ENCODE measurements around the gene ABCD2. TPM values are rescaled to one million over a fixed set of nuclear protein-coding genes. Genes with fewer than 3 reads are reported as not detected.

ABCD2 gene

GRCh38 chr12:39505023-39505422 lies 114.6 kb downstream of the ABCD2 start:
- no peak overlapping the region for H2AK5ac ChIP-seq (ENCODE audit: low read length, severe bottlenecking)
- no peak for DNase-seq
- H3K14ac ChIP-seq (ENCODE audit: low read length in 2 of 2): no peak overlapping the region
- no peak overlapping the region for H4K91ac ChIP-seq (ENCODE audit: low read length)
- no peak overlapping the region for H4K8ac ChIP-seq (ENCODE audit: low read length)
- peaks cover 1% of the 10 kb centered on the region for H3K4me1 ChIP-seq (ENCODE audit: control insufficient read depth, insufficient read depth, low read depth, low read length)
- no peak overlapping the region for H3K4me3 ChIP-seq (ENCODE audit: insufficient read depth in 1 of 2, low read depth in 1 of 2, low read length in 2 of 2)
- no peak overlapping the region for H3K18ac ChIP-seq (ENCODE audit: low read depth in 1 of 2, low read length in 2 of 2)
- WGBS: no CpG with 5 or more reads among the region's 2 CpGs
- no peaks in the 10 kb centered on the region for H3K27me3 ChIP-seq (ENCODE audit: control insufficient read depth in 1 of 2, insufficient read depth in 1 of 2, low read length in 2 of 2)
- no peak overlapping the region for H2BK12ac ChIP-seq (ENCODE audit: low read length in 2 of 2)
- no peak overlapping the region for H2AFZ ChIP-seq (ENCODE audit: low read depth, low read length)
- H2BK5ac ChIP-seq (ENCODE audit: low read depth, low read length, poor library complexity, severe bottlenecking): no peak overlapping the region
- no peaks in the 10 kb centered on the region for H3K36me3 ChIP-seq (ENCODE audit: control insufficient read depth in 1 of 2, insufficient read depth in 2 of 2, low read depth in 1 of 2, low read length in 2 of 2)
- H3K9me3 ChIP-seq (ENCODE audit: control insufficient read depth, low read length): no peaks in the 10 kb centered on the region
- H3K4me2 ChIP-seq (ENCODE audit: low read length, poor library complexity, severe bottlenecking): no peak overlapping the region
- no peak overlapping the region for H2BK120ac ChIP-seq (ENCODE audit: low read depth, low read length)
- H3K27ac ChIP-seq (ENCODE audit: low read length, poor library complexity, severe bottlenecking): no peak overlapping the region
- H3K23ac ChIP-seq (ENCODE audit: low read length in 2 of 2): no peak overlapping the region
- no peak overlapping the region for H3K9ac ChIP-seq (ENCODE audit: low read length)
- no peaks in the 10 kb centered on the region for H3K79me1 ChIP-seq (replicated peaks; ENCODE audit: low read length, poor library complexity, severe bottlenecking)
- H2BK15ac ChIP-seq (ENCODE audit: low read depth, poor library complexity, severe bottlenecking): no peak overlapping the region
- no peak overlapping the region for H3K4ac ChIP-seq (ENCODE audit: low read depth in 1 of 2, low read length in 2 of 2)

DNA sequence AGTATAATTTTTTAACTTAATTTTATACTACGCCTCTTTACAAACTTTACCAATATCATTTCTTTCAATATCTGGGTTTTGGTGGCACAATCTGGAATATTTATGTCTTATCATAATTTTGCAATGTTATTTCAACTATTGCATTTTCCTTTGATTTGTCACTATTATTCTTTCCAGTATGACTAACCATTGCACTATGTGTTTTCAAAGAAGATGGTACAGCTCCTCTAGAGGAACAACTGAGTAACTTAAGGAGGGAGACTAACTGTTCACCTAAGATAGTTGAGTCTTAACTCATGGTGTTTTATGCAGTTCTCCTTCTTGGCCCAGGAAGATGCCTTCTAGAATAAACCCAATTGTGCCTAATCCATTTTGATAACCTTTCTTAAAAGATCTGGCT lies 116.2 kb downstream of the ABCD2 start:
- H3K27me3 ChIP-seq (ENCODE audit: control insufficient read depth in 1 of 2, insufficient read depth in 1 of 2, low read length in 2 of 2): no peaks in the 10 kb centered on the region
- H2BK120ac ChIP-seq (ENCODE audit: low read depth, low read length): no peak overlapping the region
- H3K9me3 ChIP-seq (ENCODE audit: control insufficient read depth, low read length): no peaks in the 10 kb centered on the region
- H4K8ac ChIP-seq (ENCODE audit: low read length): no peak overlapping the region
- no peak overlapping the region for H3K4ac ChIP-seq (ENCODE audit: low read depth in 1 of 2, low read length in 2 of 2)
- H3K9ac ChIP-seq (ENCODE audit: low read length): no peak overlapping the region
- H3K4me2 ChIP-seq (ENCODE audit: low read length, poor library complexity, severe bottlenecking): no peak overlapping the region
- H3K79me1 ChIP-seq (replicated peaks; ENCODE audit: low read length, poor library complexity, severe bottlenecking): no peaks in the 10 kb centered on the region
- no peak overlapping the region for H3K4me3 ChIP-seq (ENCODE audit: insufficient read depth in 1 of 2, low read depth in 1 of 2, low read length in 2 of 2)
- H3K27ac ChIP-seq (ENCODE audit: low read length, poor library complexity, severe bottlenecking): no peak overlapping the region
- no peak overlapping the region for H2AFZ ChIP-seq (ENCODE audit: low read depth, low read length)
- no peak overlapping the region for H3K23ac ChIP-seq (ENCODE audit: low read length in 2 of 2)
- no CpG with 5 or more reads among the region's 1 CpG for WGBS
- H3K4me1 ChIP-seq (ENCODE audit: control insufficient read depth, insufficient read depth, low read depth, low read length): peaks cover 1% of the 10 kb centered on the region
- H3K14ac ChIP-seq (ENCODE audit: low read length in 2 of 2): no peak overlapping the region
- no peak overlapping the region for H4K91ac ChIP-seq (ENCODE audit: low read length)
- no peak overlapping the region for H2BK15ac ChIP-seq (ENCODE audit: low read depth, poor library complexity, severe bottlenecking)
- H3K36me3 ChIP-seq (ENCODE audit: control insufficient read depth in 1 of 2, insufficient read depth in 2 of 2, low read depth in 1 of 2, low read length in 2 of 2): no peaks in the 10 kb centered on the region
- no peak overlapping the region for H3K18ac ChIP-seq (ENCODE audit: low read depth in 1 of 2, low read length in 2 of 2)
- no peak for DNase-seq
- no peak overlapping the region for H2AK5ac ChIP-seq (ENCODE audit: low read length, severe bottlenecking)
- no peak overlapping the region for H2BK5ac ChIP-seq (ENCODE audit: low read depth, low read length, poor library complexity, severe bottlenecking)
- no peak overlapping the region for H2BK12ac ChIP-seq (ENCODE audit: low read length in 2 of 2)

DNA sequence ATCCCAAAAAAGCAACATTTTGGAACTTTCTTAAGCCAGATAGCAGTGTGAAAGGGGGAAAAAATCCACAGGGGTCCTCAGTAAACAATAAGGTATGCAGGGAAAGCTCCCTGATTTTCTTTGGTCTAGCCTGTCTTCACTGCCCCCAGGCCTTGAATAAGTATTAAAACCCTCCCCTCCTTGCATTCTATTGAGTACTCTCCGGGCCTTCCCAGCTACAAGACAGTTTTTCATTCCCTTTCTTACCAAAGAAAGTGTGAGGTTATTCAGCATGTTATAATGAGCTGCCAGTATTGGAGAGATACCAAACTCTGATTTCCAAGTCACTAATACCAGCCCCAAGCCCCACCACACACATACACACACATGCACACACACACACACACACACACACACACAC lies 116.9 kb downstream of the ABCD2 start:
- DNase-seq: no peak

More for the DNA sequence above, 116.9 kb downstream of the ABCD2 start:
- Histone ChIP-seq H2BK120ac (ENCODE audit: low read depth, low read length) (no peak overlapping the region), H3K4ac (ENCODE audit: low read depth in 1 of 2, low read length in 2 of 2) (no peak overlapping the region), H3K23ac (ENCODE audit: low read length in 2 of 2) (no peak overlapping the region), H3K9ac (ENCODE audit: low read length) (no peak overlapping the region), H2BK12ac (ENCODE audit: low read length in 2 of 2) (no peak overlapping the region), H2AFZ (ENCODE audit: low read depth, low read length) (no peak overlapping the region), H3K4me1 (ENCODE audit: control insufficient read depth, insufficient read depth, low read depth, low read length) (peaks cover 1% of the 10 kb centered on the region), H2AK5ac (ENCODE audit: low read length, severe bottlenecking) (no peak overlapping the region), H4K91ac (ENCODE audit: low read length) (no peak overlapping the region), H3K4me3 (ENCODE audit: insufficient read depth in 1 of 2, low read depth in 1 of 2, low read length in 2 of 2) (no peak overlapping the region), H4K8ac (ENCODE audit: low read length) (no peak overlapping the region), H3K14ac (ENCODE audit: low read length in 2 of 2) (no peak overlapping the region), H3K79me1 (replicated peaks; ENCODE audit: low read length, poor library complexity, severe bottlenecking) (no peaks in the 10 kb centered on the region), H3K27me3 (ENCODE audit: control insufficient read depth in 1 of 2, insufficient read depth in 1 of 2, low read length in 2 of 2) (no peaks in the 10 kb centered on the region), H3K4me2 (ENCODE audit: low read length, poor library complexity, severe bottlenecking) (no peak overlapping the region), H2BK5ac (ENCODE audit: low read depth, low read length, poor library complexity, severe bottlenecking) (no peak overlapping the region), H3K36me3 (ENCODE audit: control insufficient read depth in 1 of 2, insufficient read depth in 2 of 2, low read depth in 1 of 2, low read length in 2 of 2) (no peaks in the 10 kb centered on the region), H3K9me3 (ENCODE audit: control insufficient read depth, low read length) (no peaks in the 10 kb centered on the region), H3K18ac (ENCODE audit: low read depth in 1 of 2, low read length in 2 of 2) (no peak overlapping the region), H3K27ac (ENCODE audit: low read length, poor library complexity, severe bottlenecking) (no peak overlapping the region), H2BK15ac (ENCODE audit: low read depth, poor library complexity, severe bottlenecking) (no peak overlapping the region)
- no CpG with 5 or more reads among the region's 1 CpG for WGBS

Small RNAs within 50 kb of the gene (small RNA-seq; reads per million reads assigned to genes)
- not detected for gene AC121334.2 (ENCODE audit: low read depth)
